Neural progenitor cell (in vitro differentiated cells): ENCODE results near the gene MAGI2.

ENCODE experiments used
- EZH2 ChIP-seq: fragments of 200-600 bp; sonication (generic); IDR thresholded peaks from 2 replicates; pipeline ENCODE4 v1.6.1; 2017; ENCODE audit warnings: antibody characterized with exemption, mild to moderate bottlenecking, moderate library complexity
- EZH2phosphoT487 ChIP-seq: fragments of 200-600 bp; sonication (generic); IDR thresholded peaks from 2 replicates; pipeline ENCODE4 v1.6.1; 2017; ENCODE audit warnings: antibody characterized with exemption
- TF ChIP-seq, protein P1 (sequence below): fragments of 200-600 bp; sonication (generic); IDR thresholded peaks from 2 replicates; pipeline ENCODE4 v1.5.1; 2017; ENCODE audit warnings: antibody characterized with exemption, mild to moderate bottlenecking

- no peak for TF ChIP-seq EZH2
- TF ChIP-seq, protein P1, sequence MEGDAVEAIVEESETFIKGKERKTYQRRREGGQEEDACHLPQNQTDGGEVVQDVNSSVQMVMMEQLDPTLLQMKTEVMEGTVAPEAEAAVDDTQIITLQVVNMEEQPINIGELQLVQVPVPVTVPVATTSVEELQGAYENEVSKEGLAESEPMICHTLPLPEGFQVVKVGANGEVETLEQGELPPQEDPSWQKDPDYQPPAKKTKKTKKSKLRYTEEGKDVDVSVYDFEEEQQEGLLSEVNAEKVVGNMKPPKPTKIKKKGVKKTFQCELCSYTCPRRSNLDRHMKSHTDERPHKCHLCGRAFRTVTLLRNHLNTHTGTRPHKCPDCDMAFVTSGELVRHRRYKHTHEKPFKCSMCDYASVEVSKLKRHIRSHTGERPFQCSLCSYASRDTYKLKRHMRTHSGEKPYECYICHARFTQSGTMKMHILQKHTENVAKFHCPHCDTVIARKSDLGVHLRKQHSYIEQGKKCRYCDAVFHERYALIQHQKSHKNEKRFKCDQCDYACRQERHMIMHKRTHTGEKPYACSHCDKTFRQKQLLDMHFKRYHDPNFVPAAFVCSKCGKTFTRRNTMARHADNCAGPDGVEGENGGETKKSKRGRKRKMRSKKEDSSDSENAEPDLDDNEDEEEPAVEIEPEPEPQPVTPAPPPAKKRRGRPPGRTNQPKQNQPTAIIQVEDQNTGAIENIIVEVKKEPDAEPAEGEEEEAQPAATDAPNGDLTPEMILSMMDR, result peak; percentile 11
- TF ChIP-seq EZH2phosphoT487, result no peak
Observed at GRCh38 chr7:79302293-79302692, 151.2 kb downstream of the MAGI2 start.
